Kidney (tissue), 14 donors: Measurements from ENCODE around the gene RWDD4. TPM values are rescaled to one million over a fixed set of nuclear protein-coding genes. Genes with fewer than 3 reads are reported as not detected.
A peak's percentile ranks its signal among the peaks of the same experiment; 100 is the strongest.

Experiments used
- DNase-seq, 5 donors: peaks; one replicate each; pipeline ENCODE4 v3.0.0-alpha.2; 2013 to 2020
- FAIRE-seq: peaks from 2 replicates; lab custom pipeline; 2012; peaks lifted over from hg19 to GRCh38; lab: Jason Lieb, UNC
- H3K27ac ChIP-seq, 2 donors: one replicate each; pipeline ENCODE4 v1.7.0; 2013; ENCODE audit warnings: low read depth in 2 of 2, low read length in 2 of 2, inconsistent platforms in 1 of 2
- H3K27me3 ChIP-seq: one replicate; pipeline ENCODE4 v1.7.1; 2013; ENCODE audit warnings: low read length, inconsistent platforms; ENCODE audit not compliant: control insufficient read depth, insufficient read depth
- H3K36me3 ChIP-seq, 3 donors: one replicate each; pipeline versions ENCODE4 v1.7.0 to v1.7.1; 2013; ENCODE audit warnings: low read length in 3 of 3, control low read depth in 1 of 3, inconsistent platforms in 1 of 3; ENCODE audit not compliant: insufficient read depth in 3 of 3, control insufficient read depth in 2 of 3
- H3K4me1 ChIP-seq, 3 donors: one replicate each; pipeline versions ENCODE4 v1.7.0 to v1.7.1; 2013; ENCODE audit warnings: low read length in 3 of 3, inconsistent platforms in 1 of 3, low read depth in 1 of 3; ENCODE audit not compliant: control insufficient read depth in 2 of 3, insufficient read depth in 2 of 3
- H3K4me3 ChIP-seq, 3 donors: one replicate each; pipeline versions ENCODE4 v1.7.0 to v1.8.1; 2013; ENCODE audit warnings: low read length in 3 of 3, control low read depth in 1 of 3, inconsistent platforms in 1 of 3
- H3K9ac ChIP-seq, 3 donors: one replicate each; pipeline versions ENCODE4 v1.7.0 to v1.7.1; 2013; ENCODE audit warnings: low read length in 3 of 3, control low read depth in 1 of 3, inconsistent platforms in 1 of 3
- H3K9me3 ChIP-seq, 3 donors: one replicate each; pipeline versions ENCODE4 v1.7.0 to v1.7.1; 2013; ENCODE audit warnings: low read length in 3 of 3, control low read depth in 1 of 3, inconsistent platforms in 1 of 3; ENCODE audit not compliant: control insufficient read depth in 2 of 3, insufficient read depth in 1 of 3
- CTCF ChIP-seq: IDR thresholded peaks from 3 replicates; pipeline ENCODE4 v1.5.1; 2012; ENCODE audit warnings: mild to moderate bottlenecking, moderate library complexity, borderline replicate concordance; ENCODE audit not compliant: insufficient read depth; ENCODE audit errors: extremely low read depth
- intact Hi-C: fragments of 100-400 bp; cut with DNase I; formaldehyde crosslinking; loops from one replicate; pipeline ENCODE4 v1.11.1; 2022
- polyA plus RNA-seq: library from polyadenylated mRNA; stranded (reverse); fragments of 350-450 nt; fragmentation: Illumina TruSeq; extraction: RNeasy Lipid Tissue Mini Kit (QIAGEN cat#74804); gene quantifications from one replicate; pipeline ENCODE4 v1.2.3, GENCODE V29; 2014; ENCODE audit warnings: low read depth, low replicate concordance; ENCODE audit not compliant: insufficient read depth
- total RNA-seq: library from RNA; stranded (reverse); fragmentation: NEBNext Ultra II Directional; extraction: Animal tissue kit (Norgen Biotek cat#: 25700); gene quantifications from one replicate; pipeline ENCODE4 v1.2.1, GENCODE V29; 2021
- donor health status: control.
- donor health status: control.
- donor health status: control.
- donor health status: control.
- donor health status: control.
- donor health status: DM: yes; HTN: yes; CAD: no.
- donor health status: Normal renal cell carcinoma (clear cell type).

The RWDD4 gene
- total and polyA plus RNA-seq, 2 donors from 2014 or later: 17.7 to 19.1 TPM

- no peak overlapping the region for H3K9ac ChIP-seq
- H3K36me3 ChIP-seq: no peaks in the 10 kb centered on the region
- FAIRE-seq (no peak), DNase-seq (no peak)
- H3K27me3 ChIP-seq: no peaks in the 10 kb centered on the region
- H3K4me3 ChIP-seq: no peak overlapping the region
- TF ChIP-seq CTCF: no peak
- no peaks in the 10 kb centered on the region for H3K9me3 ChIP-seq
- H3K4me1 ChIP-seq: no peaks in the 10 kb centered on the region
- intact Hi-C loops: no loop called here
- H3K27ac ChIP-seq: no peak overlapping the region
These were observed 49.0 kb downstream of the RWDD4 start for GRCh38 chr4:183610033-183610432.

GRCh38 chr4:183609151-183609550, 49.8 kb downstream of the RWDD4 start:
- DNase-seq (no peak), FAIRE-seq (no peak)
- no peaks in the 10 kb centered on the region for H3K27me3 ChIP-seq
- no peak overlapping the region for H3K27ac ChIP-seq
- no peak for TF ChIP-seq CTCF
- H3K9ac ChIP-seq: no peak overlapping the region
- H3K9me3 ChIP-seq: no peaks in the 10 kb centered on the region
- no peaks in the 10 kb centered on the region for H3K36me3 ChIP-seq
- no peak overlapping the region for H3K4me3 ChIP-seq
- H3K4me1 ChIP-seq: no peaks in the 10 kb centered on the region
- intact Hi-C loops: loop anchor here (10.0 kb wide), 1 partner anchor 134 kb away; no protein-coding TSS in a partner anchor

DNA sequence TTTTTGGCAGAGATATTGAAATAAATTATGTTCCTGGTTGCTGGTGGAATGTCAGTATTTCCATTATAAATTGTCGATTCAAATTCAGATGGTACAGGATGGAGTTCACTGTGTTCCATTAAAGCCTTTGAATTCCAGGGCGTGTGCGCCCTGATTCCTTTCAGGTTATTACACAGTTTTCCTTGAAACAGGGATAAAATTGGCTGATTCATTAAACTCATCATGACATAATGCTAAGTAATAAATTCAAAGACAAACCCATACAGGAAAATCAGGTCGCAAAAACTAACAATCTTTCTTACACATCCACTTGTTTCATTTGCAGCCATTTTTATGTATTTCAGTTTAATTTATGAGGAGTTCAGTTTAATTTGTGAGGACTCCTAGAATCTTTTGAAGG, 51.1 kb downstream of the RWDD4 start:
- Histone ChIP-seq H3K27ac (no peak overlapping the region), H3K9ac (no peak overlapping the region), H3K9me3 (no peaks in the 10 kb centered on the region), H3K36me3 (no peaks in the 10 kb centered on the region), H3K27me3 (no peaks in the 10 kb centered on the region), H3K4me3 (no peak overlapping the region), H3K4me1 (no peaks in the 10 kb centered on the region)
- TF ChIP-seq CTCF: no peak
- intact Hi-C loops: loop anchor here (10.0 kb wide), 1 partner anchor 133 kb away; no protein-coding TSS in a partner anchor
- DNase-seq (no peak), FAIRE-seq (no peak)

- no peak overlapping the region for H3K9ac ChIP-seq
- no peaks in the 10 kb centered on the region for H3K4me1 ChIP-seq
- H3K4me3 ChIP-seq: no peak overlapping the region
- no peak overlapping the region for H3K27ac ChIP-seq
- TF ChIP-seq CTCF: peak; percentile 38
- intact Hi-C loops: loop anchor here (10.0 kb wide), 1 partner anchor 128 kb away; no protein-coding TSS in a partner anchor
- no peaks in the 10 kb centered on the region for H3K9me3 ChIP-seq
- FAIRE-seq: peak; percentile 85
- no peaks in the 10 kb centered on the region for H3K36me3 ChIP-seq
- H3K27me3 ChIP-seq: no peaks in the 10 kb centered on the region
- DNase-seq: peak in 1 of 5 donors; percentile 55
These were observed 56.4 kb downstream of the RWDD4 start for GRCh38 chr4:183602557-183603027.
